ENCODE measurements around the gene PPP2R3B.

DNA sequence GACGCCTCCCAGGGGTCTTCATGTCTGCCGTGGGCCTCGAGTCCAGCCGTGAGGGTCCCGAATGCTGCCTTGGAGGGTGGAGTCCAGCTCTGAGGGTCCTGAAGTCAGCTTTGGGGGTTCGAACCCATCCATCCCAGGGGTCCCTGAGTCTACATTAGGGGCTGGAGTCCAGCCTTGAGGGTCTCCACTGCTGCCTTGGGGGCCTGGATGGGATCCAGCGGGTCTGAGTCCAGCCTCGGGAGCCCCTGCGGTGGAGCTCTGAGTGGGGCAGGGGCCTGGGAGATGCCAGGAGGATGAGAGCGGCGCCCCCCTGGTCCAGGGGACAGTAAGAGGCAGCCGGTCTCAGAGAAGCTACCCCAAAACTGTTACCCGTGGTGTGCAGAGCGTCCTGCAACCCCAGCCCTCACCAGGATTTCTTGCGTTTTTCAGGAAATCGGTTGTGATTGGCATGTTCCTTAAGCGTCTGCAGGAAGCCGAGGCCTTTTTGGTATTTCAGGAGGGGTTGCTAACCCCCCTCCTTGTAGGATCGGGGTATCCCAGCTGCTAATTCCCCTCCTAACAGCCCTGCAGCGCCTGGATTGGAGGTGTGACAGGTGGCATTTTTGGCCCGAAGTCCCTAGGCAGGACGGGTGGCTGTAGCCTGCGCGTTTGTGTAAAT is 66.5 kb downstream of the PPP2R3B start:
- TF ChIP-seq, protein P1, sequence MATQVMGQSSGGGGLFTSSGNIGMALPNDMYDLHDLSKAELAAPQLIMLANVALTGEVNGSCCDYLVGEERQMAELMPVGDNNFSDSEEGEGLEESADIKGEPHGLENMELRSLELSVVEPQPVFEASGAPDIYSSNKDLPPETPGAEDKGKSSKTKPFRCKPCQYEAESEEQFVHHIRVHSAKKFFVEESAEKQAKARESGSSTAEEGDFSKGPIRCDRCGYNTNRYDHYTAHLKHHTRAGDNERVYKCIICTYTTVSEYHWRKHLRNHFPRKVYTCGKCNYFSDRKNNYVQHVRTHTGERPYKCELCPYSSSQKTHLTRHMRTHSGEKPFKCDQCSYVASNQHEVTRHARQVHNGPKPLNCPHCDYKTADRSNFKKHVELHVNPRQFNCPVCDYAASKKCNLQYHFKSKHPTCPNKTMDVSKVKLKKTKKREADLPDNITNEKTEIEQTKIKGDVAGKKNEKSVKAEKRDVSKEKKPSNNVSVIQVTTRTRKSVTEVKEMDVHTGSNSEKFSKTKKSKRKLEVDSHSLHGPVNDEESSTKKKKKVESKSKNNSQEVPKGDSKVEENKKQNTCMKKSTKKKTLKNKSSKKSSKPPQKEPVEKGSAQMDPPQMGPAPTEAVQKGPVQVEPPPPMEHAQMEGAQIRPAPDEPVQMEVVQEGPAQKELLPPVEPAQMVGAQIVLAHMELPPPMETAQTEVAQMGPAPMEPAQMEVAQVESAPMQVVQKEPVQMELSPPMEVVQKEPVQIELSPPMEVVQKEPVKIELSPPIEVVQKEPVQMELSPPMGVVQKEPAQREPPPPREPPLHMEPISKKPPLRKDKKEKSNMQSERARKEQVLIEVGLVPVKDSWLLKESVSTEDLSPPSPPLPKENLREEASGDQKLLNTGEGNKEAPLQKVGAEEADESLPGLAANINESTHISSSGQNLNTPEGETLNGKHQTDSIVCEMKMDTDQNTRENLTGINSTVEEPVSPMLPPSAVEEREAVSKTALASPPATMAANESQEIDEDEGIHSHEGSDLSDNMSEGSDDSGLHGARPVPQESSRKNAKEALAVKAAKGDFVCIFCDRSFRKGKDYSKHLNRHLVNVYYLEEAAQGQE (IDR thresholded peaks at IDR 0.05; ENCODE audit: borderline replicate concordance), result no peak
- TF ChIP-seq, protein P2, sequence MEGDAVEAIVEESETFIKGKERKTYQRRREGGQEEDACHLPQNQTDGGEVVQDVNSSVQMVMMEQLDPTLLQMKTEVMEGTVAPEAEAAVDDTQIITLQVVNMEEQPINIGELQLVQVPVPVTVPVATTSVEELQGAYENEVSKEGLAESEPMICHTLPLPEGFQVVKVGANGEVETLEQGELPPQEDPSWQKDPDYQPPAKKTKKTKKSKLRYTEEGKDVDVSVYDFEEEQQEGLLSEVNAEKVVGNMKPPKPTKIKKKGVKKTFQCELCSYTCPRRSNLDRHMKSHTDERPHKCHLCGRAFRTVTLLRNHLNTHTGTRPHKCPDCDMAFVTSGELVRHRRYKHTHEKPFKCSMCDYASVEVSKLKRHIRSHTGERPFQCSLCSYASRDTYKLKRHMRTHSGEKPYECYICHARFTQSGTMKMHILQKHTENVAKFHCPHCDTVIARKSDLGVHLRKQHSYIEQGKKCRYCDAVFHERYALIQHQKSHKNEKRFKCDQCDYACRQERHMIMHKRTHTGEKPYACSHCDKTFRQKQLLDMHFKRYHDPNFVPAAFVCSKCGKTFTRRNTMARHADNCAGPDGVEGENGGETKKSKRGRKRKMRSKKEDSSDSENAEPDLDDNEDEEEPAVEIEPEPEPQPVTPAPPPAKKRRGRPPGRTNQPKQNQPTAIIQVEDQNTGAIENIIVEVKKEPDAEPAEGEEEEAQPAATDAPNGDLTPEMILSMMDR (IDR thresholded peaks at IDR 0.05; ENCODE audit: poor library complexity, severe bottlenecking), result no peak
- TF ChIP-seq EP300 (conservative IDR thresholded peaks at IDR 0.05; ENCODE audit: poor library complexity, severe bottlenecking) (no peak), SMC3 (conservative IDR thresholded peaks at IDR 0.05; ENCODE audit: poor library complexity) (no peak), TAF1 (IDR thresholded peaks at IDR 0.05; ENCODE audit: low read depth) (no peak), EZH2 (IDR thresholded peaks at IDR 0.05; ENCODE audit: borderline replicate concordance, insufficient read depth, low read length, poor library complexity, severe bottlenecking) (no peak), POLR2AphosphoS5 (IDR thresholded peaks at IDR 0.05) (no peak), RAD21 (conservative IDR thresholded peaks at IDR 0.05) (no peak), MXI1 (conservative IDR thresholded peaks at IDR 0.05; ENCODE audit: poor library complexity, severe bottlenecking) (no peak)

Data from neural cell (in vitro differentiated cells).